Amniotic epithelial cell (primary cell): ENCODE results near the gene MAP3K10.

ENCODE experiments used
- DNase-seq: peaks from one replicate; pipeline ENCODE4 v3.0.0-alpha.2; 2010; ENCODE audit warnings: low read depth

Gene MAP3K10

GRCh38 chr19:40233811-40234389 is 42.7 kb downstream of the MAP3K10 start:
- no peak for DNase-seq

- DNase-seq = no peak
Measured at GRCh38 chr19:40234429-40235237, 43.4 kb downstream of the MAP3K10 start.

GRCh38 chr19:40235238-40236025 is 44.2 kb downstream of the MAP3K10 start:
- DNase-seq = no peak

GRCh38 chr19:40236026-40236355 is 44.8 kb downstream of the MAP3K10 start:
- DNase-seq = no peak

DNA sequence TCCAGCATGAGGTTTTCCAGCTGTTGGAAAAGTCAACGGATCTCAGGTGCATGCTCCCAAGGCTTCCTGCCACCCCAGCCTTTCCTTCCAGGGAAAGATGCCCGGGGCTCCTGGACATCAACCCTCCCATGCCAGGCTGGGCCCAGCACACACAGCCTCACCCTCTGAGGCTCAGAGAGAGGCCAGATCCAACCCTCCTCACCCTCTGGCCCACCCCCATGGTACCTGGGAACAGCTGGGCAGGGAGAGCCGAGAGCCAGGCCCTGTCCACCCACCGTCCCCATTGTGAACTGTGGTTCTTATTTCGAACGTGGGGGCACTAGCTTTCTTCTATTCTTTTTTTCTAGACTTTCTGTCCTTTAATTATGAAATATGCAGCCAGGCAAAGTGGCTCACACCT is 45.1 kb downstream of the MAP3K10 start:
- DNase-seq = no peak

- no peak for DNase-seq
Measured at GRCh38 chr19:40237791-40238190, 46.6 kb downstream of the MAP3K10 start.

DNA sequence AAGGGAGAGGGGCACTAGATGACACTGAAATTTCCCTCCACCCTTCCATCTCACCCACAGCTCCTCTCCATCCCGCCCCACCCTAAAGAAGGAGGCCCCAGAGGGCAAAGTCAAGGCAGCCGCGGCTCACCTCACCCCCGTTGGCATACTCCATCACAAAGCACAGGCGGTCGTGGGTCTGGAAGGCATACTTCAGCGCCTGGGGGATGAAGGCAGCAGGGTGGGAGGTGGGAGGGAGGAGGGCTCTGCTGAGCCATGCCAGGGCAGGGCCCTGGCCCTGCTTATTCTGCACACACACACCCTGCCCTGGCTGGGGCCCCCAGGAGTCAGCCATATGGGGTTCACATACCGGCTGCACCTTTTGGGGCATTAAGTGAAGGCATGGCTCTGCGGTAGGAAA is 47.5 kb downstream of the MAP3K10 start:
- DNase-seq = no peak

- no peak for DNase-seq
Measured at GRCh38 chr19:40239415-40240226, 48.4 kb downstream of the MAP3K10 start.

GRCh38 chr19:40240332-40240731 is 49.1 kb downstream of the MAP3K10 start:
- no peak for DNase-seq

DNA sequence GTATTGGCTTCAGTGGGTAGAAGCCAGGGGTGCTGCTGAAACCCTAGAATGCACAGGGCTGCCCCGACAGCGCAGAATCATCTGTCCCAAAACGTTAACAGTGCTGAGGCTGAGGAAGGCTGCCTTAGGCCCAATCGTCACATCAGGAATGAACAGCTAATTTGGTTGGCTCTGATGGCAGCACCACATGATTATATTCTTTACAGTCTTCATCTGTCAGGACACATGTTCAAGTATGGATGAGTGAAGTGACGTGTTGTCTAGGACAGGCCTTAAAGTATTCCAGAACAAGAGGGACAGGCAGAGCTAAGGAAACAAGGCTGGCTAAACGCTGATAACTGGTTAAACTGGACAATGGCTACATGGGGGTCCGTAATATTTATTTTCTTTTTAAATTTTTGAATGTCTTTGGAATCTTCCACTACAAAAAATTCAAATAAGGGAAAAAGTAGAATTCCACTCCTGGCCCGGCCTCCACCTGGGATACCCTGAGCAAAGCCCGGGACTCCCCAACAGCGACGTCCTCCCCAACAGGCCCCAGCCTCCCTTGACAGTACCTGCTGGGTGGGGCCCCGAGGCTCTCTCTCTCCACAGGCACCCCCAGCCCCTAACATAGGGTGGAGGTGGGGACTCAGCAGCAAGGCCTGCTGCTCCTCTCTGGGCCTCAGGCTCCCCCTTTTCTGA is 50.0 kb downstream of the MAP3K10 start:
- no peak for DNase-seq

DNA sequence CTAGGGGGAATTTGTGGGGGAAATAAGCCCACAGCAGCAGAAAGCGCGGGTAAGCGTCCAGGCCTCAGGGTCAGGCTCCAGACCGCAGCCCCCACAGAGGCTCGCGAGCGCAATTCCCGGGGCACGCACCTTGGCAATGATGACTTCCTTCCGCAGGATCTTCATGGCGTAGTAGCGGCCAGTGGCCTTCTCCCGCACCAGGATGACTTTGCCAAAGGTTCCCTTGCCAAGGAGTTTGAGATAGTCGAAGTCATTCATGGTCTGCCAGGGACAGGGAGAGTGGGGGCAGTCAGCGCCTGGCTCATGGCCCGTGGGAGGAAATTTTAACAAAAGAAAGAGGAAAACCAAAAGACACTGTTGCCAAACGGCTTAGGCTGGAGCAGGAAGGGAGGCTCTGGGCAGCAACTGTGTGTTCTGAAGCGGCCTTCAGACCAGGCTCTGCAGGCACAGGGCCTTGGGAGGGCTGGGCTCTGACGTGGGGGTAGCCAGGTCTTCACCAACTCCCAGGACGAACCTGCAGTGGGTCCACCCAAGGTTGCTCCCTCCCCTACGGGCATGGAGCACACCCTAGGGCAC is 50.7 kb downstream of the MAP3K10 start:
- DNase-seq = no peak

- DNase-seq = no peak
Measured at GRCh38 chr19:40242480-40242879, 51.3 kb downstream of the MAP3K10 start.

DNA sequence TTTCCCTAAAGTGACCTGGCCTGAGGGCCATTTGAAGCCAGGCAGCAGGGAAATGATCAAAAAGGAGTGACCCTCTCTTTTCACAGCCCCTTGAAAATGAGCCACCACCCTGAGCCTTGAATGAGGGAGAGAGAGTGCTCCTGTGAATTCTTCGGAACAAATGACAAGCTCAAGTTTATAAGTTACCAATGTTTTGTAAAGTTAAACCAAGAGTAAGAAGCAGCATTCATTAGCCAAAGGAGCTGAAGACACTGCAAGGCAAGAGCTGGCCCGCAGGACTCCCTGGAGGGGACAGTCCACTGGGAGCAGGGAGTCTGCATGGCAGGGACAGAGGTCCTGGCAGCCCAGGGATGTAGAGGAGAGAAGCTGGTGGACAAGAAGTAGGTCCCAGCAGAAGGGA is 52.0 kb downstream of the MAP3K10 start:
- no peak for DNase-seq

- DNase-seq = no peak
Measured at GRCh38 chr19:40244579-40245317, 53.5 kb downstream of the MAP3K10 start.

DNA sequence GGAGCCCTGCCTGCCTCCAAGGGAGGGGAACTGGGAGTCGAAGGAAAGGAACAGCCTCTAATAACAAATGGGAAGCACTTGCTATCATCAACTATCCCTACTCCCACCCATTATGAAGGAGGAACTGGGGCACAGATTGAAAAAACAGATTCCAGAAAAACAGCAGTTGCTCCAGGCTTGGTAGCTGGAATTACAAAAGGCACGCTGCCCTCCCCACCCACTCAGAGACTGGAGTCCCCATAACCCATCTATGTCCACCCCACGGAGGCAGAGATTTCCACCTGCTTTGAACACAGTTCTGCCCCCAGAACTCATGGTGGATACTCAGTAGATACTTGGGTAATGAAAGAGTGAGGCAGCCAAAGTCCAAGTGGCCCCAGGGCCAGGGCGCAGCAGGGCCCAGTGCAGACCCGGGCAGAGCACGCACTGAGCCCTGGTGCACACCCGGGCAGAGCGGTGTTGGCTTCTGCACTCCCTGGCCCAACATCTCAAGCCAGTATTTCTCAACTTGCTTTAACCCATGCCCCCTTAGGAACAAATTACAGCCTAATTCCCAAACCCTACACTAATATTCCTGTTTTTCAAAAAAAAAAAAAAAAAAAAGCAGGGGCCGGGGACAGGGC is 54.4 kb downstream of the MAP3K10 start:
- DNase-seq = no peak

DNA sequence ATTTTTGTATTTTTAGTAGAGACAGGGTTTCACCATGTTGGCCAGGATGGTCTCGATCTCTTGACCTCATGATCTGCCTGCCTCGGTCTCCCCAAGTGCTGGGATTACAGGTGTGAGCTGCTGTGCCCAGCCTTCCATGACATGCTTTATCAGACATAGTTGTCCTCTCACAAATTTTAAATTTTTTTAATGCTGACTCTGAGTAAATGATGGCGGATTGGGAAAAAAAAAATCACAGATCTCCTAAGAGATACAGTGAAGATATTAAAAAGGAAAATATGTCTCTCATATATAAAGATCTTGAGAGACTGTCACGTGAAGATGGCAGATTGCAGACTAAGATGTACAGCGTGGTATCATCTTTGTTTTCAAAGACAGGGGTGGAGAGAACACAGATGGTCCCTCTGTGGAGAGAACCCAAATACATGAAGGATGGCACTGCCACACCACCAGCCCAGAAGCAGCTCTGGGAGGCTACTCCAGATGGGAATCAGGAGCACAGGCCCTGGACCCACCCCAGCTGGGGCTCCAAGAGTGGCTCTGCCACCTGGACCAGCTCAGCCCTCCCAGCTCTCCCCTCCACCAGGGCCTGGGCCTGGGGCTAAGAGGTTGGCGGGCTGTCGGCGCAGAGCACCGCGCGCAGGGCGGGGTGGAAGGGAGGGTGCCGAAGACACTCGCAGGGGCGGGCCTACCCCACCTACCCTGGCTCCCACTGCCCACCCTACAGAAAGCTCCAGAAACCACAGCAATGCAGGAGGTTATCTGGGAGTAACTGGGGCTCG is 55.3 kb downstream of the MAP3K10 start:
- no peak for DNase-seq

GRCh38 chr19:40247178-40247577 is 56.0 kb downstream of the MAP3K10 start:
- DNase-seq = no peak

GRCh38 chr19:40247735-40248262 is 56.6 kb downstream of the MAP3K10 start:
- no peak for DNase-seq

- DNase-seq = no peak
Measured at GRCh38 chr19:40249201-40249600, 58.0 kb downstream of the MAP3K10 start.
